Nephron (organoid): ENCODE measurements around the gene DEFB123.

ENCODE experiments used
- H3K27ac Mint-ChIP-seq, 3 experiments: 2 replicates each; pipeline ENCODE4 v1.8.0; 2020; ENCODE audit warnings: mixed read lengths in 3 of 3, mild to moderate bottlenecking in 2 of 3, moderate library complexity in 1 of 3
- H3K27me3 Mint-ChIP-seq: 2 replicates; pipeline ENCODE4 v1.8.0; 2021; ENCODE audit warnings: low read depth, mild to moderate bottlenecking, moderate library complexity, mixed read lengths
- H3K36me3 Mint-ChIP-seq: 2 replicates; pipeline ENCODE4 v1.8.0; 2020; ENCODE audit warnings: low read depth, mixed read lengths
- H3K4me1 Mint-ChIP-seq: 2 replicates; pipeline ENCODE4 v1.8.0; 2020; ENCODE audit warnings: mixed read lengths
- H3K4me3 Mint-ChIP-seq, 3 experiments: 2 replicates each; pipeline ENCODE4 v1.8.0; 2020; ENCODE audit warnings: mild to moderate bottlenecking in 3 of 3, mixed read lengths in 3 of 3, moderate library complexity in 2 of 3
- H3K9me3 Mint-ChIP-seq: 2 replicates; pipeline ENCODE4 v1.8.0; 2020; ENCODE audit warnings: mixed read lengths
- TF ChIP-seq, protein P1 (sequence below), 3 experiments: fragments of 200-600 bp; sonication (generic); IDR thresholded peaks; one replicate each; pipeline ENCODE4 v1.5.0; 2021; ENCODE audit warnings: antibody characterized with exemption in 3 of 3; ENCODE audit not compliant: unreplicated experiment in 3 of 3

The DEFB123 gene

DNA sequence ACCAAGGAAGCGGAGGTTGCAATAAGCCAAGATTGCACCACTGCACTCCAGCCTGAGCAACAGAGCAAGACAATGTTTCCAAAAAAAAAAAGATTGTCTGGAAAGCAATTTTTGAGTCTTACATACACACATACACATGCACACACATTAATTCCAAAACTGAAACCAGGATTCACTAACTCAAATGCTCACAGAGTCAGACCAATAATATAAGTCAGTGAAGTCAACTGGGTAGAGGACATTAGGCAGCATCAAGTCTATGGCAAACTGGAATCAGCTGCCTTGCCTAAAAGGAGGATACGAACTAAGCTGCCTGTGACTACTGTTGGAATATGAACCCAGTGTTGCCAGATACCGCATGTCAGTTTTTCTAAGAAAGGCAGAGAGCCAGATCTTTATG lies 50.3 kb downstream of the DEFB123 start:
- TF ChIP-seq, protein P1, sequence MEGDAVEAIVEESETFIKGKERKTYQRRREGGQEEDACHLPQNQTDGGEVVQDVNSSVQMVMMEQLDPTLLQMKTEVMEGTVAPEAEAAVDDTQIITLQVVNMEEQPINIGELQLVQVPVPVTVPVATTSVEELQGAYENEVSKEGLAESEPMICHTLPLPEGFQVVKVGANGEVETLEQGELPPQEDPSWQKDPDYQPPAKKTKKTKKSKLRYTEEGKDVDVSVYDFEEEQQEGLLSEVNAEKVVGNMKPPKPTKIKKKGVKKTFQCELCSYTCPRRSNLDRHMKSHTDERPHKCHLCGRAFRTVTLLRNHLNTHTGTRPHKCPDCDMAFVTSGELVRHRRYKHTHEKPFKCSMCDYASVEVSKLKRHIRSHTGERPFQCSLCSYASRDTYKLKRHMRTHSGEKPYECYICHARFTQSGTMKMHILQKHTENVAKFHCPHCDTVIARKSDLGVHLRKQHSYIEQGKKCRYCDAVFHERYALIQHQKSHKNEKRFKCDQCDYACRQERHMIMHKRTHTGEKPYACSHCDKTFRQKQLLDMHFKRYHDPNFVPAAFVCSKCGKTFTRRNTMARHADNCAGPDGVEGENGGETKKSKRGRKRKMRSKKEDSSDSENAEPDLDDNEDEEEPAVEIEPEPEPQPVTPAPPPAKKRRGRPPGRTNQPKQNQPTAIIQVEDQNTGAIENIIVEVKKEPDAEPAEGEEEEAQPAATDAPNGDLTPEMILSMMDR (IDR thresholded peaks at IDR 0.05; ENCODE audit: unreplicated experiment in 3 of 3) = no peak
- no peaks in the 10 kb centered on the region for H3K36me3 Mint-ChIP-seq
- H3K4me3 Mint-ChIP-seq = no peak overlapping the region
- H3K4me1 Mint-ChIP-seq = no peaks in the 10 kb centered on the region
- peaks cover 7% of the 10 kb centered on the region for H3K27me3 Mint-ChIP-seq
- H3K9me3 Mint-ChIP-seq = peaks cover 3% of the 10 kb centered on the region
- H3K27ac Mint-ChIP-seq = no peak overlapping the region

DNA sequence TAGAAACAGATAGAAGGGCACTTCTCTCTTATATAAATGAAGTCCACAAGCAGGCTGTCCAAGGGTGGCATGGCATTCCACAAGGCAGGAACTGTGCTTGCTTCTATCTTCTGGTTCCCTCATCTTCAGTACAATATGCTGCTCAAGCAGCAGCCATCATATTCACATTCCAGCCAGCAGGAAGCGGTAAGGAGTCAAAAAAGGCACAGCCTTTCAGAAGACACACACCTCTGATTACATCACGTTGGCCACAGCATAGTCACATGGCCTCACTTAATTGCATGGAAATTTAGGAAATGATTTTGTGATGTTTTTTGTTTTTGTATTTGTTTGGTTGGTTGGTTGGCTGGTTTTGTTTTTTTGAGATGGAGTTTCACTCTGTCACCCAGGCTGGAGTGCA lies 53.7 kb downstream of the DEFB123 start:
- peaks cover 8% of the 10 kb centered on the region for H3K4me1 Mint-ChIP-seq
- no peaks in the 10 kb centered on the region for H3K9me3 Mint-ChIP-seq
- H3K27ac Mint-ChIP-seq = no peak overlapping the region
- H3K4me3 Mint-ChIP-seq = no peak overlapping the region
- TF ChIP-seq, protein P1 (IDR thresholded peaks at IDR 0.05; ENCODE audit: unreplicated experiment in 3 of 3) = peak in 1 of 3 experiments; percentile 14
- H3K27me3 Mint-ChIP-seq = peaks cover 11% of the 10 kb centered on the region
- no peaks in the 10 kb centered on the region for H3K36me3 Mint-ChIP-seq

DNA sequence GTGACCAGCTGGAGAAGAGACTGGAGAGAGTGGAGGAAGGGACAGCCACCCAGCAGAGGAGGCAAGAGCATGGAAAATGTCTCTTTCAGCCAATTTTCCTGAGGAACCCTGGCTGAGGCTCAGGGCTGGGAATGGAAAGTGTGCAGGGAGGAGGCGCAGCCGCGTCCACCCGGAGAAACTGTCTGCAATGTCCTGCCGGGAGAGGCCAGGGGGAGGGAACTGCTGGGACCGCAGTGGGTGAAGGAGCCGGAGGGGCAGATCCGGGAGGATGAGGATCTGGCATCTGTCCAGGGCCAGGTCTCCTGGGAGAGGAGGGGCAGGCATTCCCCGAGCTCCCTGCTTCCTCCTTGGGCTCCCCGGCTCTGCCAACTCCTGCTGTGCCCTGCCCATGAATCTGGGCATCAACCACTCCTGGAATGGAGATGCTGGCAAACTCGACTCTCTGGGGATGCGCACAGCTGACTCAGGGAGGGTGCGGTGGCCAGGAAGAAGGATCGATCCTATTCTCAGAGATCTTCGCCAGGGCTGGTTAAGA lies 56.4 kb downstream of the DEFB123 start:
- H3K4me3 Mint-ChIP-seq = no peak overlapping the region
- H3K4me1 Mint-ChIP-seq = peaks cover 8% of the 10 kb centered on the region
- H3K27me3 Mint-ChIP-seq = peaks cover 16% of the 10 kb centered on the region
- no peaks in the 10 kb centered on the region for H3K36me3 Mint-ChIP-seq
- TF ChIP-seq, protein P1 (IDR thresholded peaks at IDR 0.05; ENCODE audit: unreplicated experiment in 3 of 3) = no peak
- H3K27ac Mint-ChIP-seq = peak overlapping the region in 1 of 3 experiments; percentile 64
- H3K9me3 Mint-ChIP-seq = no peaks in the 10 kb centered on the region

DNA sequence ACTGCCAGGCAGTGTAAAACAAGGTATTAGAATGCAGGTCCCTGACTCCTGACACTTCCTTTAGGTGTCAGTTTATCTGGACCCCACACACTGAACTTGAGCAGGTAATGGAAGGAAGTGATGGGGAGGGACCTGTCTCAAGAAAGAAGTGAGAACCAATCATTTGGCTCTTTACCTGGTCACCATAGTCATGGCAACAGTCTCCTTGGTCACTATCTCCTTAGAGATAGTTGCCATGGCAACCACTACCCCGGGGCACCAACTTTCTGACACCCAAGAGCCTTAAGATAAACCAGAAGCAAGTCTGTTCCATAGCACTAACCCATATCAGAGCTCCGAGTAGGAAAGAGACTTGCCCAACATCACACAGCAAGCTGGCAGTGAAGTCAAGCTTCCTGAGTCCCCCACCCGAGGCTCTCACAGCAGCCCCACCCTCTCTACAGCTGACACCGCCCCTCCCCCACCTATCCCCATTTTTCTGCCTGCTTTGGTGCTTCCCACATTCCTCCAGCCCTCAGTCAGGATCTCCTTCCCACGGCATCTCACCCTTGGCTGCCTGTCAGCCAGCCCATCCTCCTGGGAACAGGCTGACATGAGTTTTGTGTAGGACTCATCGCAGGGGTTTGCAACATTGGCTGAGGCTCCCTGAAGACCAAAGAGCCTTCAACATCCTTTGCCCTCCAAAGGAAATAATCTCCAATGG lies 57.6 kb downstream of the DEFB123 start:
- no peaks in the 10 kb centered on the region for H3K36me3 Mint-ChIP-seq
- peaks cover 26% of the 10 kb centered on the region for H3K27me3 Mint-ChIP-seq
- peaks cover 8% of the 10 kb centered on the region for H3K4me1 Mint-ChIP-seq
- no peaks in the 10 kb centered on the region for H3K9me3 Mint-ChIP-seq
- no peak overlapping the region for H3K4me3 Mint-ChIP-seq
- TF ChIP-seq, protein P1 (IDR thresholded peaks at IDR 0.05; ENCODE audit: unreplicated experiment in 3 of 3) = no peak
- H3K27ac Mint-ChIP-seq = no peak overlapping the region
